ENCODE results near the gene THSD7B. TPM values are rescaled to one million over a fixed set of nuclear protein-coding genes. Genes with fewer than 3 reads are reported as not detected.

Gene THSD7B
- polyA plus RNA-seq, 2 of the 4 experiments (the other 2 are of a cell fraction) = not detected

GRCh38 chr2:137255990-137256389, 490.6 kb downstream of the THSD7B start:
- ChIA-PET CTCF (no interaction called here), POLR2A (no interaction called here)
- WGBS (ENCODE audit: missing lambda C conversion rate) = 0% methylated on average over 1 of the region's 1 CpG
- Histone ChIP-seq H3K4me2 (no peak overlapping the region), H3K4me3 (no peak overlapping the region), H3K4me1 (no peaks in the 10 kb centered on the region), H3K9me3 (no peaks in the 10 kb centered on the region), H3K27ac (no peak overlapping the region)
- ATAC-seq (no peak), FAIRE-seq (no peak), DNase-seq (ENCODE audit: low read depth in 1 of 2, low spot score in 1 of 2) (no peak)
- no peak for TF ChIP-seq RCOR1 (IDR thresholded peaks at IDR 0.05; ENCODE audit: low read depth, low read length)
- no peak for TF ChIP-seq FOSB (CRISPR knock-in tag; IDR thresholded peaks at IDR 0.05)

GRCh38 chr2:137261881-137262585, 496.7 kb downstream of the THSD7B start:
- Histone ChIP-seq H3K4me2 (no peak overlapping the region), H3K4me3 (no peak overlapping the region), H3K27ac (no peak overlapping the region), H3K9me3 (no peaks in the 10 kb centered on the region), H3K4me1 (no peaks in the 10 kb centered on the region)
- ChIA-PET CTCF (no interaction called here), POLR2A (no interaction called here)
- no peak for ATAC-seq
- DNase-seq (ENCODE audit: low read depth in 1 of 2, low spot score in 1 of 2) = no peak
- WGBS (ENCODE audit: missing lambda C conversion rate) = 24% methylated on average over 3 of the region's 3 CpGs
- TF ChIP-seq CBX8 (IDR thresholded peaks at IDR 0.05) = no peak
- no peak for TF ChIP-seq EP300 (IDR thresholded peaks at IDR 0.05)
- no peak for TF ChIP-seq ZC3H11A (IDR thresholded peaks at IDR 0.05)
- TF ChIP-seq FOXS1 (CRISPR knock-in tag; IDR thresholded peaks at IDR 0.05) = no peak
- TF ChIP-seq RAD21 (conservative IDR thresholded peaks at IDR 0.05 in 1 of 2, IDR thresholded peaks at IDR 0.05 in 1 of 2) = no peak
- FAIRE-seq = no peak

- ATAC-seq (no peak), DNase-seq (ENCODE audit: low read depth in 1 of 2, low spot score in 1 of 2) (no peak), FAIRE-seq (no peak)
- no peaks in the 10 kb centered on the region for H3K4me1 ChIP-seq
- TF ChIP-seq HOXA7 (CRISPR knock-in tag; IDR thresholded peaks at IDR 0.05) (no peak), MAX (IDR thresholded peaks at IDR 0.05) (no peak), KDM1A (IDR thresholded peaks at IDR 0.05; ENCODE audit: low read depth) (no peak), RAD21 (conservative IDR thresholded peaks at IDR 0.05 in 1 of 2, IDR thresholded peaks at IDR 0.05 in 1 of 2) (no peak), MAZ (IDR thresholded peaks at IDR 0.05; ENCODE audit: borderline replicate concordance, low read depth, low read length) (no peak), MAFK (IDR thresholded peaks at IDR 0.05; ENCODE audit: partially characterized antibody) (no peak), EP300 (IDR thresholded peaks at IDR 0.05) (no peak), HES2 (IDR thresholded peaks at IDR 0.05) (no peak), FOSB (CRISPR knock-in tag; IDR thresholded peaks at IDR 0.05) (no peak), HEYL (CRISPR knock-in tag; IDR thresholded peaks at IDR 0.05) (no peak), KDM5A (IDR thresholded peaks at IDR 0.05) (no peak), CTCF (IDR thresholded peaks at IDR 0.05) (no peak), FOSL2 (IDR thresholded peaks at IDR 0.05) (no peak), FOSL2 (CRISPR knock-in tag; IDR thresholded peaks at IDR 0.05) (no peak), CHD4 (IDR thresholded peaks at IDR 0.05; ENCODE audit: borderline replicate concordance) (no peak), CHD2 (IDR thresholded peaks at IDR 0.05; ENCODE audit: low read length, partially characterized antibody) (no peak), TFCP2L1 (CRISPR knock-in tag; IDR thresholded peaks at IDR 0.05) (no peak)
- H3K9me3 ChIP-seq = no peaks in the 10 kb centered on the region
- CTCF ChIA-PET = no interaction called here
- H3K4me2 ChIP-seq = no peak overlapping the region
- POLR2A ChIA-PET = no interaction called here
- H3K4me3 ChIP-seq = no peak overlapping the region
- H3K27ac ChIP-seq = no peak overlapping the region
- WGBS (ENCODE audit: missing lambda C conversion rate) = 2% methylated on average over 2 of the region's 2 CpGs
Observed at GRCh38 chr2:137262594-137262993, 497.2 kb downstream of the THSD7B start.
